ENCODE data around the gene RAD51AP2.

RAD51AP2 gene

DNA sequence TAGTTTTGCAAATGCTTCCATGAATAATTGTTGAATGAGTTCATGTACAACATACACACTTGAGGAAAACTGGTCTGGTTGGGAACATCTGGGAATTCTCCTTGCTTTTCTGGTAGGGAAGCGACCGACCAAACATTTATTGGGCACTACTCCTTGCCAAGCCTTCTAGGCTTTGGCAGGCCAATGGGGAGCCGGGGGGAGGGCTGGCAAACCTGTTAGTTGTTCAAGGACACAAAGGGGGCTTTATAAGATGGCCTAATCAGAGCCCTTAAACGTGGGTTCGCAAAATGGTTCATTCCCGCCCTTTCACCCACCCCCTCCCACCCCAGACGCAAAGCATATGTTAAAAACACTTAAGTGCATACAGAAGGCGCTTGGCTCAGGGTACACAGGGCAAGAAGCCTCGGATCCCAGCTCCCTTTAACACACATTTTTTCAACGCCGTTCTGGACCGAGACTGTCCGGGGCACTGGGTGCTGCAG, 21.4 kb upstream of the RAD51AP2 start:
- H3K4me1 ChIP-seq (ENCODE audit: low read depth, poor library complexity, severe bottlenecking): peaks cover 6% of the 10 kb centered on the region
- no peaks in the 10 kb centered on the region for H3K27me3 ChIP-seq (ENCODE audit: insufficient read depth, low read depth)
- no peak for TF ChIP-seq CTCF (conservative IDR thresholded peaks at IDR 0.05; ENCODE audit: low read depth, low read length)
- H3K4me2 ChIP-seq: no peak overlapping the region
- no peaks in the 10 kb centered on the region for H4K20me1 ChIP-seq (ENCODE audit: insufficient read depth)
- no peak overlapping the region for H3K9ac ChIP-seq
- no peaks in the 10 kb centered on the region for H3K36me3 ChIP-seq (ENCODE audit: insufficient read depth)
- H3K27ac ChIP-seq: no peak overlapping the region
- H3K4me3 ChIP-seq (IDR thresholded peaks at IDR 0.05; ENCODE audit: insufficient read depth, low read depth, low read length): no peak overlapping the region
- peak overlapping the region; percentile 52; the same call in 1 of the 2 replicates for H2AFZ ChIP-seq (ENCODE audit: low read depth)
- H3K79me2 ChIP-seq (ENCODE audit: insufficient read depth, low read depth): no peaks in the 10 kb centered on the region

- TF ChIP-seq CTCF (conservative IDR thresholded peaks at IDR 0.05; ENCODE audit: low read depth, low read length): no peak
- Histone ChIP-seq H3K36me3 (ENCODE audit: insufficient read depth) (no peaks in the 10 kb centered on the region), H3K27ac (no peak overlapping the region), H3K4me3 (IDR thresholded peaks at IDR 0.05; ENCODE audit: insufficient read depth, low read depth, low read length) (peak overlapping the region; percentile 27), H3K79me2 (ENCODE audit: insufficient read depth, low read depth) (no peaks in the 10 kb centered on the region), H3K4me2 (peak overlapping the region; percentile 69; the same call in 1 of the 2 replicates), H3K4me1 (ENCODE audit: low read depth, poor library complexity, severe bottlenecking) (peaks cover 6% of the 10 kb centered on the region), H2AFZ (ENCODE audit: low read depth) (peak overlapping the region; percentile 82), H3K27me3 (ENCODE audit: insufficient read depth, low read depth) (no peaks in the 10 kb centered on the region), H4K20me1 (ENCODE audit: insufficient read depth) (no peaks in the 10 kb centered on the region), H3K9ac (peak overlapping the region; percentile 30; the same call in 1 of the 2 replicates)
Measured at GRCh38 chr2:17538844-17539554, 20.8 kb upstream of the RAD51AP2 start.

GRCh38 chr2:17538022-17538843, 20.0 kb upstream of the RAD51AP2 start:
- Histone ChIP-seq H2AFZ (ENCODE audit: low read depth) (peak overlapping the region; percentile 82), H3K27ac (no peak overlapping the region), H4K20me1 (ENCODE audit: insufficient read depth) (no peaks in the 10 kb centered on the region), H3K27me3 (ENCODE audit: insufficient read depth, low read depth) (no peaks in the 10 kb centered on the region), H3K79me2 (ENCODE audit: insufficient read depth, low read depth) (no peaks in the 10 kb centered on the region), H3K9ac (peak overlapping the region; percentile 30; the same call in 1 of the 2 replicates), H3K36me3 (ENCODE audit: insufficient read depth) (no peaks in the 10 kb centered on the region), H3K4me3 (IDR thresholded peaks at IDR 0.05; ENCODE audit: insufficient read depth, low read depth, low read length) (peak overlapping the region; percentile 27), H3K4me2 (peak overlapping the region; percentile 69), H3K4me1 (ENCODE audit: low read depth, poor library complexity, severe bottlenecking) (peaks cover 6% of the 10 kb centered on the region)
- no peak for TF ChIP-seq CTCF (conservative IDR thresholded peaks at IDR 0.05; ENCODE audit: low read depth, low read length)

DNA sequence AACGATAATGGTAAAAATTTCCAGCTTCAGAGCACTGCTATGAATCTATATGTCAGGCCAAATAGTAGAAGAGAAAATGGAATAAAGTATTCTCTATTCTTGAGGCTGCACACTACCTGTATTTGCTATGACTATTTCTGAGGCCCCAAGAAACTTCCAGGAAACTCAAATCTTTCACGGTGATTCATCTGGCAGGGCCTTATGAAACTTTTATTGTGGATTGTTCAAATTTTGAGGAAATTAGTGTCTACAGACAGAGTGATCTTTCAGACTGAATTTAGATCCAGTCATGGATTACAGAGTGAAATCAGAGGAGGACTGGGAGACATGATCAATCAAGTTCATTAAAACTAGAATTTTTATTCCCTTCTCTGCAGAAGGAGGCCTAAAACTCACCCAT, 18.2 kb upstream of the RAD51AP2 start:
- no peak overlapping the region for H3K9ac ChIP-seq
- no peak overlapping the region for H3K4me3 ChIP-seq (IDR thresholded peaks at IDR 0.05; ENCODE audit: insufficient read depth, low read depth, low read length)
- peaks cover 6% of the 10 kb centered on the region for H3K4me1 ChIP-seq (ENCODE audit: low read depth, poor library complexity, severe bottlenecking)
- no peaks in the 10 kb centered on the region for H3K79me2 ChIP-seq (ENCODE audit: insufficient read depth, low read depth)
- no peak for TF ChIP-seq CTCF (conservative IDR thresholded peaks at IDR 0.05; ENCODE audit: low read depth, low read length)
- no peak overlapping the region for H3K4me2 ChIP-seq
- no peaks in the 10 kb centered on the region for H3K36me3 ChIP-seq (ENCODE audit: insufficient read depth)
- no peak overlapping the region for H3K27ac ChIP-seq
- no peaks in the 10 kb centered on the region for H4K20me1 ChIP-seq (ENCODE audit: insufficient read depth)
- H2AFZ ChIP-seq (ENCODE audit: low read depth): no peak overlapping the region
- no peaks in the 10 kb centered on the region for H3K27me3 ChIP-seq (ENCODE audit: insufficient read depth, low read depth)
